HCT116 (cell line): ENCODE measurements around the gene ZNF804A.

Source experiments
- CTCF ChIP-seq, 3 experiments: fragments of 200-600 bp in 1 of 3; sonication (generic) in 1 of 3; IDR thresholded peaks in 2 of 3; conservative IDR thresholded peaks in 1 of 3; 2 replicates each; pipeline ENCODE4 v1.5.1; 2012 to 2017; ENCODE audit warnings: low read depth in 2 of 3, low read length in 2 of 3, antibody characterized with exemption in 1 of 3, borderline replicate concordance in 1 of 3, control low read depth in 1 of 3, mild to moderate bottlenecking in 1 of 3, mixed read lengths in 1 of 3, mixed run types in 1 of 3, moderate library complexity in 1 of 3; ENCODE audit not compliant: insufficient read depth in 1 of 3
- EZH2 ChIP-seq: fragments of 200-600 bp; sonication (generic); IDR thresholded peaks from 2 replicates; pipeline ENCODE4 v1.6.1; 2017; ENCODE audit warnings: antibody characterized with exemption, mixed run types
- RAD21 ChIP-seq: IDR thresholded peaks from 2 replicates; pipeline ENCODE4 v1.6.1; 2012; ENCODE audit warnings: low read depth, mild to moderate bottlenecking
- SP1 ChIP-seq: IDR thresholded peaks from 2 replicates; pipeline ENCODE4 v1.6.1; 2012; ENCODE audit warnings: low read depth

- TF ChIP-seq SP1: no peak
- no peak for TF ChIP-seq EZH2
- TF ChIP-seq CTCF (IDR thresholded peaks at IDR 0.05 in 2 of 3, conservative IDR thresholded peaks at IDR 0.05 in 1 of 3; ENCODE audit: borderline replicate concordance in 1 of 3, insufficient read depth in 1 of 3, low read depth in 2 of 3, low read length in 2 of 3): no peak
- TF ChIP-seq RAD21: no peak
These were observed 194.8 kb downstream of the ZNF804A start for GRCh38 chr2:184793176-184793575.
